Omental fat pad (tissue), 4 donors: ENCODE data around the gene GPX4. TPM values are rescaled to one million over a fixed set of nuclear protein-coding genes. Genes with fewer than 3 reads are reported as not detected.

ENCODE experiments used
- ATAC-seq: fragments of 150-250 bp; one replicate; pipeline ENCODE4 v1.9.1; 2016; ENCODE audit warnings: mild to moderate bottlenecking, moderate library complexity; ENCODE audit not compliant: low FRiP score
- DNase-seq: peaks from one replicate; pipeline ENCODE4 v3.0.0-alpha.2; 2019; ENCODE audit warnings: low spot score
- total RNA-seq, 4 donors: library from RNA; depleted of rRNA; stranded (reverse); fragments of >200 nt; gene quantifications; one replicate each; pipeline ENCODE4 v1.1.0, GENCODE V29; 2016
- TF ChIP-seq, protein P1 (sequence below), 3 donors: fragments of 450-650 bp; IDR thresholded peaks; one replicate each; pipeline ENCODE4 v1.5.1; 2016 to 2017; ENCODE audit warnings: antibody characterized with exemption in 3 of 3, mild to moderate bottlenecking in 3 of 3, moderate library complexity in 2 of 3

Gene GPX4
- total RNA-seq, 4 donors from 2014 or later = 429 to 1,640 (median 892) TPM

DNA sequence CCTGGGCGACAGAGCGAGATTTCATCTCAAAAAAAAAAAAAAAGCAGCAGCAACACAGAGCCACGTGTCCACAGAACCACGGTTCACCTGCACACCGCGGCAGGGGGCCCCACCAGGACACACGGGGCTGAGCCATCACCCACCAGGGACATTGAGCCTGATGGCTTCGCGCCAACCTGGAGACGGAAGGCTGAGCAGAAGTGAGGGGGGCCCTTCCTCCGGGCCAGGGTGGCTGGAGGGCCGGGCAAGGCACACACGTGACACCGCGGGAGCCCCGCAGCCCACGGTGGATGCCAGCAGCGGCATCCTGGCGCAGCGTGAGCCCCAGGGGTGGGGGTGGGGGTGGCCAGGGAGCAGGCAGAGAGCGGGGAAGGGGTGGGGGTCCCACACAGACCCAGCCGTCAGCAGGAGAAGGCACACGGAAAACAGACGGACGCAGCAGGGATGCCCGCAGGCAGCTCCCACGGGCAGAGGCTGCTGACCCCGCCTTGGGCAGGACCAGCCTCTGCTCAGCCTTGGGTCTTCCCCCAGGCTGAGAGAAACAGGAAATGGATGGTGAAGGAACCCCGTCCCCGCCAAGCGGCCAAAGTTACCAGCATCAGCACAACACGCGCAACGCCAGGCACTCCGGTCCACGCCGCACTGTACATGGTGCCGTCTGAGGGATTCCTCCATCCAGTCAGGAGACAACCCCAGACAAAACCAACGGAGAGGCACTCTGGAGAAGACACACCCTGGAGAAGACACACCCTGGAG lies 36.7 kb downstream of the GPX4 start:
- ATAC-seq (peak; percentile 2), DNase-seq (no peak)
- TF ChIP-seq, protein P1, sequence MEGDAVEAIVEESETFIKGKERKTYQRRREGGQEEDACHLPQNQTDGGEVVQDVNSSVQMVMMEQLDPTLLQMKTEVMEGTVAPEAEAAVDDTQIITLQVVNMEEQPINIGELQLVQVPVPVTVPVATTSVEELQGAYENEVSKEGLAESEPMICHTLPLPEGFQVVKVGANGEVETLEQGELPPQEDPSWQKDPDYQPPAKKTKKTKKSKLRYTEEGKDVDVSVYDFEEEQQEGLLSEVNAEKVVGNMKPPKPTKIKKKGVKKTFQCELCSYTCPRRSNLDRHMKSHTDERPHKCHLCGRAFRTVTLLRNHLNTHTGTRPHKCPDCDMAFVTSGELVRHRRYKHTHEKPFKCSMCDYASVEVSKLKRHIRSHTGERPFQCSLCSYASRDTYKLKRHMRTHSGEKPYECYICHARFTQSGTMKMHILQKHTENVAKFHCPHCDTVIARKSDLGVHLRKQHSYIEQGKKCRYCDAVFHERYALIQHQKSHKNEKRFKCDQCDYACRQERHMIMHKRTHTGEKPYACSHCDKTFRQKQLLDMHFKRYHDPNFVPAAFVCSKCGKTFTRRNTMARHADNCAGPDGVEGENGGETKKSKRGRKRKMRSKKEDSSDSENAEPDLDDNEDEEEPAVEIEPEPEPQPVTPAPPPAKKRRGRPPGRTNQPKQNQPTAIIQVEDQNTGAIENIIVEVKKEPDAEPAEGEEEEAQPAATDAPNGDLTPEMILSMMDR (IDR thresholded peaks at IDR 0.05) = no peak

DNA sequence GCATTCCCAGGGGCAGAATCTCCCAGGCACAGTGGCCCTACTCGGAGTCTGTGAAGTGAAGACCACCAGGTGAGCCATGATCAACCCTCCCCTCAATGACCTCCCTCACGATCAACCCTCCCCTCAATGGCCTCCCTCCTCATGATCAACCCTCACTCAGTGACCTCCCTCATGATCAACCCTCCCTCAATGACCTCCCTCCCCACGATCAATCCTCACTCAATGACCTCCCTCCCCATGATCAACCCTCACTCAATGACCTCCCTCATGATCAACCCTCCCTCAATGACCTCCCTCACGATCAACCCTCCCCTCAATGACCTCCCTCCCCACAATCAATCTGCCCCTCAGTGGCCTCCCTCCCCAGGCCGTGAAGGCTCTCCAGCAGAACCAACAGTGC lies 38.1 kb downstream of the GPX4 start:
- ATAC-seq (peak; percentile 49), DNase-seq (no peak)
- TF ChIP-seq, protein P1 (IDR thresholded peaks at IDR 0.05) = no peak

DNA sequence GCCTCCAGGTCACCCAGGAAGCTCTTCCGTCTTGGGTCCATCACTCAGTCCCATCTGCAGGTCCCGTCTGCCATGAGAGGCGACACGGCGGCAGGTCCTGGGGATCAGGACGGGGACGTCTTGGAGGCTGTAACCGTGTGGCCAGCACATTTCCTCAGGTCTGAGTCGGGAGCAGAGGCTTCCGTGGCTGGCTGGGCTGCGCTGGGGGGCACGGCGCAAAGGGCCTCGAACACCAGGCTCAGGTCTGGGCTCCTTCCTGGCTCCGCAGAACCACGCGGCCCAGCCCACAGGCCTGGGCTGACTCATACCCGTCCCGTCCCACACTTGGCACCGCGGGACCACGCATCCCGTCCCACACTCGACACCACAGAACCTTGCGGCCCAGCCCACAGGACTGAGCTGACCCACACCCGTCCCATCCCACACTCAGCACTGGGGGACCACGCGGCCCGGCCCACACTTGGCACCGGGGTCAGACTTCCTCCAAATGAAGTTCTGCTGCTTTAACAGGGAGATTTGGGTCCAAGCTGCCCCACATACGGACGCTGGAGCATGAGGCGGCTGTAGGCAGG lies 40.1 kb downstream of the GPX4 start:
- TF ChIP-seq, protein P1 (IDR thresholded peaks at IDR 0.05) = no peak
- ATAC-seq (no peak), DNase-seq (no peak)

DNA sequence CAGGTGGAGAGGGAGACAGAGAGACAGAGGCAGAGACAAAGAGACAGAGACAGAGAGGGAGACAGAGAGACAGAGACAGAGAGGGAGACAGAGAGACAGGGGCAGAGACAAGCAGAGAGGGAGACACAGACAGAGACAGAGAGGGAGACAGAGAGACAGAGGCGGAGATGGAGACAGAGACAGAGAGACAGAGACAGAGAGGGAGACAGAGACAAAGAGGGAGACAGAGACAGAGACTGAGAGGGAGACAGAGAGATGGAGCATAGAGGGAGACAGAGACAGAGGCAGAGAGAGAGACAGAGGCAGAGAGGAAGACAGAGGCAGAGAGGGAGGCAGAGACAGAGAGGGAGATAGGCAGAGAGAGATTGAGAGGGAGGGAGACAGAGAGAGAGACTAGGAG lies 40.9 kb downstream of the GPX4 start:
- DNase-seq (no peak), ATAC-seq (no peak)
- TF ChIP-seq, protein P1 (IDR thresholded peaks at IDR 0.05) = no peak

DNA sequence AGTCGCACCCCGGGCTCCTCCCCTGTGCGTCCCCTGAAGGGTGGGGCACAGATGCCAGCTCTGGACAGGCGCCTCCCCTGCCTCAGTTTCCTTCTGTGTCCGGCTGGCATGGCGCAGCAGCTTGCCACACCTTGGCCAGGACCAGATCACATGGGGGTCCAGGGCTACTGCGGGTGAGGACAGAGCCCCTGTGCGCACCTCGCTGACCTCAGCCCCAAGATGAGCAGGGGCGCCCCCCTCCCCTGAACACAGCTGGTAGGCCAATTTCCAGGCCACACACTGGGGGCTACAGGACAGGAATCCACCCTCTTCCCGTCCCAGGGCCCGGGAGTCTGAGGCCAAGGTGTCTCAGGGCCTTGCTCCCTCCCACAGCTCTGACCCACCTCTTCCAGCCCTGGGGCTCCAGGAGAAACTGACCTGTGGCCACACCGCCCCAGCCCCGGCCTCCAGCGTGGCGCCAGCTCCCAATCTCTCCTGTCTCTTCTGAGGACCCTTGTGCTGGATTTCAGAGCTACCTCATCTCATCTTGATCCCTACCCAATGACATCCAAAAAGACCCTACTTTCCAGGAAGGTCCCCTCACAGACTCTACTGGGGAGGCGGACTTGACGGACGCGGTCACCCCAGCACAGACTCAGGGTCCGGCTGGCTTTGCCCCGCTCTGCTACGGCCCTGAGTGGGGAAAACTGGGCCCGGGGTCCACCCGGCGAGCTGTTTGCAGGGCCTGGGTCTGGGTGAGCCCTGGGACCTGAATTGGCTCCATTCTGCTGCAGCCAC lies 42.0 kb downstream of the GPX4 start:
- no peak for ATAC-seq
- TF ChIP-seq, protein P1 (IDR thresholded peaks at IDR 0.05) = no peak
- DNase-seq = no peak

DNA sequence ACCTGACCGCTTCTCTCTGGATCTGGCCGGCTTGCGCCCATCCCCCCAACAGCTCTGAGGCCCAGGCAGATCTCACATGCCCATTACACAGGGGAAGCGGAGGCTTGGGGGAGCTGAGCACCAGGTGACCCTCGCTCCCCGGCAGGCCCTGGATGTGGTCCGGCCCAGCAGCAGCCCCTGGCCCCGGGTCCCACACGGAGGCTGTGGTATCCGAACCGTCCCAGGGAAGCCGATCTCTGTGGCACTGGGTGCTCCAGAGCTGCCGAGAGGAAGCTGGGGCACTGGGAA lies 42.6 kb downstream of the GPX4 start:
- TF ChIP-seq, protein P1 (IDR thresholded peaks at IDR 0.05) = no peak
- DNase-seq = no peak
- no peak for ATAC-seq
